Right renal pelvis (tissue), 4 donors: Measurements from ENCODE around the gene PARM1. TPM values are rescaled to one million over a fixed set of nuclear protein-coding genes. Genes with fewer than 3 reads are reported as not detected.
"Not testable (repeated sequence)": the region's sequence is repeated elsewhere in the genome, so short reads cannot be mapped to it uniquely, and the experiment has no call there.

ENCODE experiments used
- DNase-seq, 4 donors: peaks; one replicate each; pipeline ENCODE4 v3.0.0-alpha.2; 2013; ENCODE audit warnings: low read depth in 4 of 4, low spot score in 3 of 4, missing footprints in 1 of 4
- polyA plus RNA-seq, 4 donors: library from polyadenylated mRNA; unstranded; fragments of 120-200 nt; gene quantifications; one replicate each; pipeline ENCODE4 v1.2.1, GENCODE V29; 2013; ENCODE audit not compliant: insufficient read length in 4 of 4

The PARM1 gene
- polyA plus RNA-seq, 4 donors = 54.0 to 68.8 (median 61.8) TPM

DNA sequence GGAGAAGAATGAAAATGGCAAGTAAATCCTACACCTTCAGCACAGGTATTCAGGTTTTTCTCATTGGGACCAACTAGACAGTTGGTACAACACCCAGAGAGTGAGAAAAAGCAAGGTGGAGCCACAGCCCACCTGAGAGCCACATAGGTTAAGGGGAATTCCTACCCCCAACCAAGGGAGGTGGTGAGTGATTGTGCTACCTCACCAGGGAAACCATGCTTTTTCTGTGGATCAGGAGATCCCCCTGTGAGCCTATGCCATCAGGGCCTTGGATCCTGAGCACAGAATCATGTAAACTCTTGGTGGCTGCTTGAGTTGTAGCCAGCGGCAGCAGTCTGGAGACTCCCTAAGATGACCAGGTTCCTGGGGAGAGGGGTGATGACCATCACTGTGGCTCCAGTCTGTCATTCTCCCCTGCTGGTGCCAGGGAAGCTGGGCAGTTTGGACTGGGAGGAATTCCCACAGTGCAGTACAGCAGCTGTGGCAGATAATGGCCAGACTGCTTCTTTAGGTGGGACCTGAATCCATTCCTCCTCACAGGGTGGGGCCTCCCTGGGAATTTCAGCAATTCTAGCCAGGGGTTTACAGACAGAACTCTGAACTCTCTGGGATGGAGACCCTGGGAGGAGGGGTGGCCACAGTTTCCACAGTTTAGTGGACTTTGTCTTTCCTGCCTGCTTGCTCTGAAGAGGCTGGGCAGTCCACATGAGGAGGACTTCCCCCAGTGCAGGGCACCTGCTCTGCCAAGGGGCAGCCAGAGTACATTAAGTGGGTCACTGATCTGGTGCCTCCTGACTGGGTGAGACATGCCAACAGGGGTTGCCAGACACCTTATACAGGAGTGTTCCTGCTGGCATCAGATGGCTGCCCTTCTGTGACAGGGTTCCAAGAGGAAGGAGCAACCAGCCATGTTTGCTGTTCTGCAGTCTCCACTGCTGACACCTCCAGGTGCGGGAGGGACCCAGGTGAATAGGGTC lies 43.2 kb downstream of the PARM1 start:
- DNase-seq = no peak

DNA sequence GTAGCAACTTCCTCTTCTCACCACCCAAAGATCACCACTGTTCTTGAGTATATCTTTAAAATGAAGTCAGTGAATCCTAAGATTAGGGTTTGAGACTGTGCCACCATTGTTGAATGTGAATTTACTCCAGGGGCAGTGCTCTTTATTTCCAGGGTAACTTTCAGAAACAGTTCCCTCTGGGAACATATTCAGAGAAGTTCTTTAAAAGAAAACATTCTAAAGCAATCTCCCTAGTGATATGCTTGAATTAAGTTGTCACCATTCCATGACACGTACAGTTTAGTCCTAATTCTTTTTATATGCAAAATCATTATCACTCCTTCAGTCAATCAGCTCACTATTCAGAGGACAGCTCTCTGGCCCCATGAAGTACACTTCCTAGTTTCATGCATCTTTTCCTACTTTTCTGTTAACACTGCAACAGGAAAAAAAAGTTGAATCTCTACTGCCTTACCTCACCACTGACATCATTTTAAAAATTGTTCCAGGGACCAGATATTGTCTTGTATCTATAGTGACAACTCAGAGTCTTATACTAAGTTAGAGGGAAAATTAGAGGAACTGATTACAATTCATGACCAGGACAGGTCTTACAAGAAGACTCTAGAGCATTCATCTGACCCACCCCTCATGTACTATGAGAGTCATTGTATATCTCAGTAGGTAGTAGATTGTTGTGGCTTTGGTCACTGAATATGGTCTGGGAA lies 49.8 kb downstream of the PARM1 start:
- DNase-seq = no peak

DNA sequence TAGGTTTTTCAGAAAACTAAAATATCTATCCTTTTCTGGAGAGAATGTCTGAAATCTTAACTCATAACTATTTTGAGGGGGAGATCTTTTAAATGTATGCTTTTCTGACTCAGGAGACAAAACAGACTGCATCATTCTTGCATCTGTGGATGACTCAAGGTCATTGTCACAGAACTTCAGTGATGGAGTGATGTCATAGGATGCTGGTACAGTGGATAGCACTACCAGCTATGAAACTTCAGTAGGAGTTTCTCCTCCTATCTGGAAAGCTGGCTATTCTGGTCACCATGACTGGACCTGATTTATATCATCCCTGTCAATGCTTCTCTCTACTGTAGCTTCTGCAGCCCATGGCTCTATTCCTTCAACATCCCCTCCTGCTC lies 50.3 kb downstream of the PARM1 start:
- DNase-seq = no peak

DNA sequence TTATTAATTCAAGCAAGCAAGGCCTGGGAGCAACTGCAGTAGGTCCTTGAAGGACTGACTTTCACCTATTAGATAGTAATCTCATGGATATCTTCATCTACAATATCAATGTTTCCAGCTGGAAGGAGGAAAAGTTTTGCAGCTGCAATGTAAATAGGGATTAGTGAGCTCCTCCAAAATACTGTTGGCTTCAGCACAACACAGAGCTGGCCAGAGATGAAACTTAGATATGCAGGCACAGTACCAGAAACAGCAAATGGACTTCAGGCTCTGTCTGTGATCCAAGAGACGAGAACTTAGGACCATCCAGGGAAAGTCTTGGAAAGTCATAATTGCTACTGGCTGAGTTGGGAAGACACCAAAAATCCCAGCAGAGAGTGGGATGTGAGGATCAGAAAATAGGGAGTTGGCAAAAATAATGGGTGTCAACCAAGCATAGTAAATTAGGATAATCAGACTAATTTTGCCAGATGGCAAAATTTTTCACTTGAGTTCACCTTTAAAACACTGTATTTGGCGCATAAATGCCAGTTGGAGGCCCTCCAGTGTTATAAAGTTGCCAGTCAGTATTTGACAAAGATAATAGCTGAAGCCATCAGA lies 57.5 kb downstream of the PARM1 start:
- DNase-seq = no peak

DNA sequence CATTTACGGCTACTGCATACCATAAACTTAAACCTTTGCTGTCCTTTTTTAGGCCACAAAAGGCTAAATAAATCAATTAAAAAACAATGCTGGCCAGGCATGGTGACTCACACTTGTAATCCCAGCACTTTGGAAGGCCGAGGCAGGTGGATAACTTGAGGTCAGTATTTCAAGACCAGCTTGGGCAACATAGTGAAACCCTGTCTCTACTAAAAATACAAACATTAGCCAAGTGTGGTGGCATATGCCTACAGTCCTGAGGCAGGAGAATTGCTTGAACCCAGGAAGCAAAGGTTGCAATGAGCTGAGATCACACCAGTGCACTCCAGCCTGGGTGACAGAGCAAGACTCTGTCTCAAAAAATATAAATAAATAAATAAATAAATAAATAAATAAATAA lies 61.5 kb downstream of the PARM1 start:
- not testable (repeated sequence) for DNase-seq

DNA sequence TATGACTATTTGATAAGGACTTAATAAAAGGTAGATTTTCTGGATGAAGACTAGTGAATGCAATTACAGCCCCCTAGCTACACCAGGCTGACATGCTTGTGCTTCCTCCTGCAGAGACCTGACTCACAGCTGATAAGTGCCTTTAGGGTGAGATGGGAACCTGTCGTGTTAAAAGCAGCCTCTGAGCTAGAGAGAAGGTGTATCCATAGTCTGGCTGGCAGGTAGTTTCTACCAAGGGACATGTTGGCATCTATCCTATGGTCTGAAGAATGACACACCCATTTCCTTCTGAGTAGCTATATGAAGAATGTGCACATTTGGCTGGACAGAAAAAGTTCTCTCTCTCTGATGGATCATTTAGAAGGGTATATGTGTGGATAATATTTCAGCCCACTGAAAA lies 64.1 kb downstream of the PARM1 start:
- DNase-seq = no peak

DNA sequence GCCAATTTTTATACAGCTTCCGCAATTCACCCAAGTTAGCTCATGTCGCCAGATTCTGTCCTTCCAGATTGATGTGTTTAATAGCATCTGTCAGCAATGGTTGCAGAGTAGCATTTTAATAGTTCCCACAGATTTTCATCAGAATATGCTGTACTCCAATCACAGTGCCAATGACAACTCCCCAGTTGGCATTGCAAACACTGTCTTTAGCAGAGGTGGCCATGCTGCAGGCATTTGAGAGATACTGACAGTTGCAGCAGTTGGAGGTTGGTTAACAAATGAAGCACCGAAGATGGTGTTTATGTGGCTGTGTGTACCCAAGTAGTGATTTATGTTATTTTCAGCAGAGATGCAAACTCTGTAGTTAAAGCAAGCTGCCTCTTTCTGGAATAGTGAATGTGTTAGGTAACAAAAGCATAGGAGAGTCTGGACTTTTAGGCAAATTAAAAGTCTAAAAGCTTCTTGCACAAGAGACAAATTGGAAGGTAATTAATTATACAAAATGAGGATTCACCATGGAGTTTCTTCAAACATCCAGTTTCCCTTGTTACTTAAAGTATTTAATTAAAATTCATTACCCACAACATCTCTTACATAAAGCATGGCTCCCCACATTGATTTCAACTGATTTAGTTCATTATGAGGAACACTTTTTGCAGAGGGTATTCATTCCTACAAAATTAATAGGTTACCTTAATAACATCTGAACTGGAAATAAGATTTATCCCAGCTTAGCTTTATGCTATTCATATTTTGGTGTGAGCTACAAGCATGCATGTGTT lies 65.2 kb downstream of the PARM1 start:
- no peak for DNase-seq

DNA sequence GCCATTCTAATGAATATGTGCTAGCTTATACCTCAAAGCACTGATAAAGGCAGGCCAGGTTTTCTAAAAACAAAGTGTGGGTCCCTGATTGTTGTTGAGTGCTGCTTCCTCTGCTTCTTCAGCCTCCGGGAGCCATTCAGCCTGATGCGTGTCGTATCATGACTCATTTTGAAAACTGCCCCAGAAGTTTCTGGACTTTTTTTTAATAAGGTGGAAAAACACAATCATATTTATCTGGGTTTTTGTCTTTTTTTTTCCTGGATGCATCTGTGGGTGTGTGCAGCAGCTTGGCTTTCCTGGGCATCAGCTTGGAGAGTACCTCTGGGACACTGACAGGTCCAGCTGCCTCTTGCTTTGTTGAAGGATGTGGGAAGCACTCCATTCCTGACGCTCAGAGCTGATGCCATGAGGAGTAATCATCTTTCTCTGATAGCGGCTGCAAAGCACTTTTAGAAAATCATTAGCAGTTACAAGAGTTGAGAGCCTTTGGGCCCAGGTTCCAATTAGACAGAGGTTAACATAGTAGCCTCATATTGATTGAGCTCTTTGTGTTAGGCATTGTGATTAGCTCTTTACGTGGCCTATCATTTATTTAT lies 66.9 kb downstream of the PARM1 start:
- no peak for DNase-seq

DNA sequence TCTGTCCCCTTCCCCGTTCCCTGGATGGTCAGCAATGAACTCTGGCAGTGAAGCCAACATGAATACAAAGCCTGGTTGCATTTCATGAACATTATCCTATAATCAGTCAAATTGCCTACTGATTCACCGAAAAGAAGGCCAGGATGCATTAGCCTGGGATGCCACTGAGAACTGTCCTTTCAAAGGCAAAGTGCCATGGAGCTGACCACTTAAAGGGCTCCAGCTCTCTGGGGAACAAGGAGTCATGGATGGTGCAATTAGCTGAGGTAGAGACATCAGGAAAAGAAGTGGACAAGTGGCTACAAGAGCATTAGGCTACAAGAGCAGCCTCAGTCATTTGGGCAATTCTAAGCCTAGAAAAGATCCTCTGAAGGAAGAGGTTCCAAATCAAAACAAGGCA lies 69.0 kb downstream of the PARM1 start:
- DNase-seq = no peak

DNA sequence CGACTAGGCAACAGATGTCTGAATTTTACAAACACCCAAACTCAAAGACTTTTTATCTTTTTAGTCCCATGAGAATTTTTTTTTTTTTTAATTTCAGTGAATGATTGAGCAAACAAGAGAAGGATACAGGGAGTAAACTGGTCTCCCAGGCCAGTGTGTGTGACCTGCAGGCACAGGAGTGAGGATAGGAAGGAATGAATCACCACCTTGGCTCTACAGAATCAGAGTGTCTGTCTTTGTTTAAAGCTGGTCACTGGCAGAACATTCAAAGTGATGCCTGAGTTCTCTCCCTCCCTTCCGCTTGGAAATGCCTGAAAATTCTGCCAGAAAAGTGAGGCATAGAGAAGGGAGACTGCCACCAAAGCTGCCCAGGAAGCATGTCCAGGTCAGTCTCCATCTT lies 69.5 kb downstream of the PARM1 start:
- DNase-seq = no peak

DNA sequence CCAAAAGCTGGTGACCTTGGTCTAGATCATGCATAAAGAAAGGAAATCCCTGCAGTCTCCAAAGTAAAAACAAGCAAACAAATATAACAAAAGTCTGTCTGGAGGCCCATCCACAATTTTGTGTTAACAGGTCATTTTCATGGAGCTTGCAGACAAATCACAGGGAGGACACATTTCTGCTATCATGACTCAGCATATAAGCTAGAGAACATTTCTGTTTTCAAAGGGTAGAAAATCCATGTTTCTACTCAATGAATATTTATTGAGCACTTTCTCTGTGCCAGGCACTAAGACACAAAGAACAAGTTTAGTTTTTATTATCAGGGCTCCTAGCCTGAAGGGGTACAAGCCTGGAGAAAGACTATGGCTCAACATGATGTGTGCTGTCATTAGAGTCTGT lies 71.1 kb downstream of the PARM1 start:
- DNase-seq = no peak

DNA sequence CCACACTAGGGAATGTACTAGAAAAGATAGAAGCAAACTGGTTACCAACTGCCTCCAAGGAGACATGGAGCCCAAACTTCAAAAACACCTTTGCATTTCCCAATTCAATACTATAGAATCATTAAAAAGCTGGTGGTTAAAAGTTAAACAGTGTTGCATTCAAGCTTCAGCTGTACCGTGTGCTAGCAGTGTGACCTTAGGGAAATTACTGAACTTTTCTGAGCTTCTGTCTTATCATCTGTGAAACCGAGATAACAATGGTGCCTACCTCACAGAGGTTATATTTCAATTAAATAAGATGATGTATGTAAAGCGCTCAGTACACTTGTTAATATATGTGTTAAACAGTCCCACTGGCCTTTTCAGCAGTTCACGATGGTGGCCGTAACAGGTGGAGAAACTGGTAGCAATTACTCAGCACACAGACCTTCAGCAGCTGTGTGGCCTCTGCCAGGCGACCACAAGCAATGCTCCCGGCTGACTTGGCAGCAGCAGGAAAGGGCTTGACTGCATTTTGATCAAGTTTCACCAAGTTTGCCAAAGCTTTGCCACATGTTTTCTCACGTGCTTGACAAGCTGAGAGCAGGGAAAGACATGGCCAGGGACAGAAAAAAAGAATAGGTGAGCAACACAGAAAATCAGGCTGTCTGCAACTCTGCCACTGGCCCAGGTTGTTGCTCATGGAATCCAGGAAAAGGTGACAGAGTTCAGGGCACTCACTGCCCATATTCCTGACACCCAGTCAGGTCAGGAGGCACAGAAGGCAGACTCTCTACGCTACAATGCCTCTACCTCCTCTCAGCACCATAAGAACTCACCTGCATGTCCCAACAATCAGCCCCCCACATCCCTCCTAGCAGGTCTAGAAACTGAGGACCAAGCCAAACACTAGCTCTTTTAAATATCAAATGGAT lies 72.1 kb downstream of the PARM1 start:
- DNase-seq = no peak

DNA sequence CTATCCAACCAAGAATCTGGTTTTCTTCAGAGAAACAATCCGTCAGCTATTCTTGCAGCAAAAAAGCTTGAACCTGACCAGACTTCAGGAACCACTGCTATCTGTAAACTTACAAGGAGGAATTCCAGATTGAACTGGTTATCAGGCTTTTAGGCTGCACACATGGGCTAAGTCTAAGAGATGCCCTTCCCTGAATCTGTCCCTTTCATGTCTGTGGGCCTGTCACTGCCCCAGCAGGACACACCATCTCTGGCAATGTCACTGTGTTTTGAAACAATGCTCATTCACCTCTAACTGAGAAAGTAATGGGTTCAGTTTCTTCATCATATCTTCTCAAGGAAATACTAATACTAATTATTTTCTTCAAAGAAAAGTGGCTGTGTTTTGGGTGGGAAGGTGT lies 72.8 kb downstream of the PARM1 start:
- DNase-seq = no peak

DNA sequence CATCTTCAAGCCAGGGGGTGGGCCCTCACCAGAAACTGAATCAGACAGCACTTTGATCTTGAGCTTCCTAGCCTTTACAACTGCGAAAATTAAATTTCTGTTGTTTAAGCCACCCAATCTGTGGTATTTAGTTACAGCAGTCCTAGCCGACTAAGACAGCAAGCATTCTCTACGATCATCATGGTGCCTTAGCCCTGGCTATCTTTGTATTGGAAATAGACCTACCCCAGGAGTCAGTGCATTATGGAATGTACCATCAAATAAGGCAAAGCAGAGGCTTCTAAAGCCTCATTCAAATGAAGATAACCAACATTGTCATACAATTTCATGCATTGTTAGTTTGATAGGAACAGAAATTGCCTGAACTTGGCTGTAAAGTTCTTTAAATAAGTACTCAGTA lies 75.0 kb downstream of the PARM1 start:
- DNase-seq = no peak

DNA sequence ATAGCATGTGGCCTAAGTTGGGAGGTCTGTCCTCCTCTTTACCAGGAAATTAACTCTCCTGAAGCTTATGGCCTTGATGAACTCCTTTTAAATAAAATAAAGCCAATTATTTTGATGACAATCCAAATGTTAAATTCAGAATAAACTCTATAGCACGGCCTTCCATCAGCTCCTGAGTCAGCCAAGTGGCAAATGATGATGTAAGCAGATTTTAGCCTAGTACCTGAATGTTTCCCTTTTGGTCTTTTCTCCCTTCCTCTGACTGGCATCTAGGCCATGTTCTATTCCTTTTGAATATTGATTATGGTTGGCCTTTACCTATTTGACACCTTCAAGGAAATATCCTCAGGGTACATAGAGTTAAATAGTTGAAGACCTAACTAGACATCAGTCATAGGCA lies 76.2 kb downstream of the PARM1 start:
- no peak for DNase-seq

DNA sequence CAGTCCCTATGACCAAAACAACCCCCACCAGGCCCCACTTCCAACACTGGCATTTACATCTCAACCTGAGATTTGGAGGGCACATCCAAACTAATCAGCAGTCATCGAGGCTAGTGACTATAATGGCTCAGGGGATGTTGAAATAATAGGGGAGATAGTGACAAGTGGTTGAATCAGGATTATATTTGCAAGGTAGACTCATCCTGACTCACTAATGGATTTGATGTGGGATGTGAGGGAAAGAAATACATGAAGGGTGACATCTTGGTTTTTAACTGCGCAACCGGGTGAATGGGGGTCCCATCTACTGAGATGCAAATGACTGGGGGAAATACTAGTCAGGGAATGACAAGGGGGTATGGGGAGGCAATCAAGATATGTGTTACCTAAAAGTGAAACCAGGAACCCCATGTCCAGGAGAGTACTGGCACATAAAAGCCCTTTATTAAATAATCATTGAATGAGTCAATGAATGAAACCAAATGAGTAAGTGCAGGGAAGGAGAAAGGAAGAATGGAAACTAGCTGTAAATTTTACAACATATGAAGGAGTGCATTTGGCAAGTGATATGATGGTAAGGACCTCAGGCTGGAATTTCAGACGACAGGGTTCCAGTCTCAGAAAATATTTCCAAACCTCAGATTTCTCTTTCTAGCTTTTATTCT lies 78.3 kb downstream of the PARM1 start:
- no peak for DNase-seq

DNA sequence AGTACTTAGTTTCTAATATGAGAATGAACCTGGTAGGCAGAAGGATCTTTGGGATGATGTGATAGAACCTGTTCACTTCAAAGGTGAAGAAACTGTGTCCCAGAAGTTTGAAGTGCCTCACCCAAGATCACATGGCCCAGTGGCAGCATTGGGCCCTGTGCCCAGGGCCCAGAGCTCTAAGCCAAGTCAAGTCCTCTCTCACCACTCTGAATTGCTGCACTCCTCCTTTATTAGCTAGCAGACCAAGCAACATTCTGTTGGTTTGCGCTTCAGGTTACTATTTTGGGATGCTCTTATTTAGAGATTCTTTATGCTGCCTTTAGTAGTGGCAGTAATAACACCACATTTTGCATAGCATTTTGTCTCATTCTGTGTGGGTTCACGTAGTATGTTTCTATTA lies 82.7 kb downstream of the PARM1 start:
- no peak for DNase-seq

DNA sequence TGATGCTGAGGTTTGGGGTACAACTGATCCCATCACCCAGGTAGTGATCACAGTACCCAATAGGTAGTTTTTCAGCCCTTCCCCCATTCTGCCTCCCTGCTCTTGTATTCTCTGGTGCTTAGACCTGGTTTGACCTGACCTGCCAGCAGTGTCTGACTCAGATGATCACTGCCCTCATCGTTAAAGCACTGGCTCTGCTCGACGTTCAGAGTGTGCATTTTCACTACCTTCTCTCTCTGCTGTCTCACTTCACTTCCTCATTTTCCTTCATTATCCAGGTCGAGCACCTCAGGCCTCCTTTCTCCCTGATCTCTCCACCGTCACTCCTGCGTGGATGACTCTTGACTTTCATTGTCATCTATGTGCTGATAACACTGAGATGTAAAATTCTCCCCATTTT lies 83.6 kb downstream of the PARM1 start:
- no peak for DNase-seq
